Measurements from ENCODE around the gene PXYLP1.
"Not testable (repeated sequence)": the region's sequence is repeated elsewhere in the genome, so short reads cannot be mapped to it uniquely, and the experiment has no call there.

PXYLP1 gene, protein sequence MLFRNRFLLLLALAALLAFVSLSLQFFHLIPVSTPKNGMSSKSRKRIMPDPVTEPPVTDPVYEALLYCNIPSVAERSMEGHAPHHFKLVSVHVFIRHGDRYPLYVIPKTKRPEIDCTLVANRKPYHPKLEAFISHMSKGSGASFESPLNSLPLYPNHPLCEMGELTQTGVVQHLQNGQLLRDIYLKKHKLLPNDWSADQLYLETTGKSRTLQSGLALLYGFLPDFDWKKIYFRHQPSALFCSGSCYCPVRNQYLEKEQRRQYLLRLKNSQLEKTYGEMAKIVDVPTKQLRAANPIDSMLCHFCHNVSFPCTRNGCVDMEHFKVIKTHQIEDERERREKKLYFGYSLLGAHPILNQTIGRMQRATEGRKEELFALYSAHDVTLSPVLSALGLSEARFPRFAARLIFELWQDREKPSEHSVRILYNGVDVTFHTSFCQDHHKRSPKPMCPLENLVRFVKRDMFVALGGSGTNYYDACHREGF

DNA sequence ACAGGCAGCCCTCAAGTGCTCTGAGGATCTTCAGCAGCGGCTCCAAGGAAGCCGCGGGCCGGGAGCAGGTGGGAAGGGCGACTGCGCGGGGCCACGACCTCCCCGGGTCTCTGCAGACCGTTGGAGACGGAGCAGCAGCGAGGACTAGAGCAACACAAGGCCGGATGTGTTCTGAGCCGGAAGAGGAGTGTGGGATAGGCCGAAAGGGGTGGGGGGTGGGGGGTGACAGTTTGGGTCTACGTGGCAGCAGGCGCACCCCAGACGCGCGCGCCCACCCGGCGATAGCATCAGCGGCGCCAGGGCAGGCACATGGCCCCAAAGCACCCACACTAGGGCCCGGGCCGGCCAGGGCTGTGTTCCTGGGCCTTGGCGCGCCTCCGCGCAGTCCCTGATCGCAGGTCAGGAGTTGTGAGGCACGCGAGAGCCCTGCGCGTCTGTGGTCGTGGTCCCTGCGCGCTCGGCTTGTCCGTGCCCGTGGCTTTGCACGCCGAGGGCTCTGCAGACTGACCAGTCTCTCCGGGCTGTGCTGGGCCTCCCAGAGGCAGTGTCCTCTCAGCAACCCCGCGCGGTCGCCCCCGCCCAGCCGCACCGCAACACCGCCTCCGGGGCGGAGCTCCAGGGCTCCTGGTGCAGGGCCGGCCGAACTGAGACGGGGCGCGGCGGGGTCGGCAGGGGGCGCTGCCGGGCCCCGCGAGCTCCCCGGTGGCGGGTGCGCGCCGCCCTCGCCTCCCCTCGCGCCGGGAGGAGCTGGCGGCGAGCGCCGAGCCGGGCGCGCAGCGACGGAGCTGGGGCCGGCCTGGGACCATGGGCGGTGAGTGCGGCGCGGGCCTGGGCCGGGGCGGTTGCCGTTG is at the start of gene PXYLP1:
Gene PXYLP1, plus strand, starts transcription at position 725 of the 851 bp plus-strand sequence. CDS start 28,351 bp downstream, outside the sequence.
- DNase-seq (ENCODE audit: low read depth): peak; percentile 88

DNA sequence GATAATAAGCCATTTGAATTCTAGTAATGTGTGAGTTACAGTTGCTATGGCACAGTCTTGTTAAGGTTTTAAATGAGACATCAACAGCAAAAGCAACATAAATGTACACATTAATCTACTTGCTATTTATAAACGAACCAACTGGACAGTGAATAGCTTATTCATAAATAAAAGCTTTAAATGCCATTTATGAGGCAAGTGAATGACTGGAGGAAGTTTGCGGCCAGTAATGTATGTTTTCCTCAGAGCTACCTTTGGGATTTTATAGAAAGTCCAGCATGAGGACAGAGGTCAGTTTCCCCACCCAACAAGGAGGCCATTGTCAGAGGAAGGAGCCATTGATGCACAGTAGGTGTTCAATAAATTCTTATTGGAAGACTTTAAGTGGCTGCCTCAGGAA is 48.0 kb upstream of the PXYLP1 start:
- DNase-seq (ENCODE audit: low read depth): no peak

DNA sequence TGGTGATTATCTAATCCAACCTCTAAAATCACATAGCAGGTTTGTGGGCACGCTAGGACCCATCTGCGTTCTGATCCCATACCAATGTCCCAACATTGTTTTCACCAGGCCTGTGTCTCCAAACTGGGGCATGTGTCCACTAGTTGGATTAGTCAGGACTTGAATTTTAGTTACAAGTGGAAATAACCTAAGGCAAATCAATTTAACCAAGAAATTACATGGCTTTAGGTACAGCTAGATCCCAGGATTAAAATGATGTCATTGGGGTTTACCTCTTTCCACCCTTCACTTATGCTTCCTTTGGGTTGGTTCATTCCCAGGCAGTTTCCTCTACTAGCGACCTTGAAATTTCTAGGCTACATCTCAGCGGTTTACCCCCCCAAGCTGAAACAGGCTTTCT is 47.2 kb upstream of the PXYLP1 start:
- no peak for DNase-seq (ENCODE audit: low read depth)

DNA sequence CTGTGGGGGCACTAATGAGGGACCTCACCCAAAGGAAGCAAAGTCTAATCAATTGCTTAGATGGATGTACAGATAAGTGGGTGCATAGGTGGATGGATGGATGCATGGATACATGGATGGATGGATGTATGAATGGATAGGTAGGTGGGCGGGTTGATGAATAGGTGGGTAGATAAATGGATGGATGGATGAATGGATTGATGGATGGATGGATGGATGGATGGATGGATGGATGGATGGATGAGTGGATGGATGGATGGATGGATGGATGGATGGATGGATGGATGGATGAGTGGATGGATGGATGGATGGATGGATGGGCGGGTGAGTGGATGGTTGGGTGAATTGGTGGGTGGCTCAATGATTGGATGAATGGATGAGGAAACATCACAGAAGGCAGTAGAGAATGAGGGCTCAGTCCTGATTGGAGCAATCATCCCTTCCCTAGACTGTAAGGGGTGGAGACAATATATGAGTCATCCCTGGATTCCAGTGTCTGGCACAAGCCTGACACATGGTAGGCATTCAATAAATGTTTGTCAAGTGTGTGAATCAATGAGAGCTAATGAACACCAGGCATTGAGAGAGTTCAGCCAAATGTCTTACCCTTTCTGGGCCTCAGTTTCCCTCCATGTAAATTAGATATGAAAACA is 40.4 kb upstream of the PXYLP1 start:
- no peak for DNase-seq (ENCODE audit: low read depth)

DNA sequence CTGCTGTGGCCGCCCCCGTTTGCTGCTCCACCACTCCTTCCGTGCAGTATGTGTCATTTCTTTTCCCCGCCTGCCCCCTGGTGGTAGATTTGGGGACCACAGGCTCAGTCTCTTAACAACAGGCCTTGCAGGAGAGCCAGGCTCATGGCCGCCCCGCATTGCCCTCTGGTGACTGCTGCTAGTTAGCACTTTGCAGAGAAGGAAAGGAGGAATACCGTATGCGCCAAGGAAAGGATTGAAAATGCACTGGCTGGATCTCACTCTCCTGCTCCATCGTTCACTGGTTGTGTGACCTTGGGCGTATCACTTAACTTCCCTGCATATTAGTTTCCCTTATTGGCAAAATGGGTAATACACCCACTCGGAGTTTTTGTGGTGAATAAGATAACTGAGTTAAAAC is 39.3 kb upstream of the PXYLP1 start:
- peak; percentile 88 for DNase-seq (ENCODE audit: low read depth)

DNA sequence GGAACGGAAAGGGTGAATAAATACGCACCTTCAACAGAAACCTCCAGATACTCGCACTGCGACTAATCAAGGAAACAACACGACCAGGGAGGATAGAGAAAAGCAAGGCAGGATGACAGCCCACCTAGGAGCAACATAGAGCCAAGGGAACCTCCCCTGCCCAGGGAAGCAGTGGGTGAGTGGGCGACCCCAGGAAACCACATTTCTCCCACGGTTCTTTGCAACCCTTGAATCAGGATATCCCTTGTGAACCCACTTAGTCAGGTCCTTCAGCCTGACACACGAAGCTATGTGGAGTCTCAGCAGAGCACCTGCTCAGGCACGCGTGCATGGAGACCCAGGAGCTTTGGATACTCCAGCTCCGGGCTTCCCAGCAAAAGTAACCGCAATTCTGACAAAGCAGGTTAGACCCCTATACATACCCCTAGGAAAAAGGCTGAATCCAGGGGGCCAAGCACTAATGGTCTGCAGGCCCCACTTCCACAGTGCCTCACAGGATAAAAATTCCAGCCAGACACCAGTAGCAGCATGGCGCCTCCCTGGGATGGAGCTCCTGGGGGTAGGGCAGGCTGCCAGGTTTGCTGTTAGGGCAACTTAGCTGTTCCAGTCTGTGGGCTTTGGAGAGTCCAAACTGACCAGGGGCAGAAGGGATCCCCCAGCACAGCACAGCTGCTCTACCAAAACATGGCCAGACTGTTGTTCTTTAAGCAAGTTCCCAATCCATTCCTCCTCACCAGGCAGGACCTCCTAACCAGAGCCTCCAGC is 38.4 kb upstream of the PXYLP1 start:
- DNase-seq (ENCODE audit: low read depth): no peak

DNA sequence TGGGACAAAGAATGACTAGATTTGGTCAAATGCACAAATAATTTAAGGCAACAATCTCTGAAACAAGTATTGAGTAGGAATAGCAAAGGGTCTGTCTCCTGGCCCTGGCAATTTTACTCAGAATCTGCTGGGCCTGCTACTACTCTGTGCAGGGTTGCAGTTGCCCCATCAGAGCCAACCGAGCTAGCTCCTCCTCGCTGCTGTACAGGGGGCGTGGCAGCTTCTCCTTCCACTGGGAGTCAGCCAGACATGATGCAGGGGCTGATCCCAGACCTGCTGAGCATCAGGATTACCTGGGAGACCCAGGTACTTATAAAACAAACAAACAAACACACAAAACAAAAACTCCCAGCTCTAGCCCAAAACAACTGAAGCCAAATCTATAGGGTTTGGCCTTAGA is 30.5 kb upstream of the PXYLP1 start:
- no peak for DNase-seq (ENCODE audit: low read depth)

DNA sequence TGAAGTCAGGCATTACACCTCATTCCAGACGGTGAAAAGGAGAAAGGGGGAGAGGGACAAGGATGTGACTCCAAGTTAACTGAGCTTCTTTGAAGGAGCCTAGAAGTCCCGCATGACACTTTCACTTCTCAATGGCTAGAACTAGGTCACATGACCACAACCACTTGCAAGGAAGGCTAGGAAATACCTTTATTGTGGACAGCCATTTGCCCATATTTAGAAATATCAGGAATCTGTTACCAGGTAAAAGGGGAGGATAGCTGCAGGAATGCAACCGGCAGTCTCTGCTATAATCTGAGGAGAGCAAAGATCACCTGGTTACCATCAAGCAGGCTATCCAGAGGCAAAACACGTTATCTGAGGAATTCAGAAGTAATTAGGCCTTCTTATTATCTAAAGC is 28.9 kb upstream of the PXYLP1 start:
- no peak for DNase-seq (ENCODE audit: low read depth)

DNA sequence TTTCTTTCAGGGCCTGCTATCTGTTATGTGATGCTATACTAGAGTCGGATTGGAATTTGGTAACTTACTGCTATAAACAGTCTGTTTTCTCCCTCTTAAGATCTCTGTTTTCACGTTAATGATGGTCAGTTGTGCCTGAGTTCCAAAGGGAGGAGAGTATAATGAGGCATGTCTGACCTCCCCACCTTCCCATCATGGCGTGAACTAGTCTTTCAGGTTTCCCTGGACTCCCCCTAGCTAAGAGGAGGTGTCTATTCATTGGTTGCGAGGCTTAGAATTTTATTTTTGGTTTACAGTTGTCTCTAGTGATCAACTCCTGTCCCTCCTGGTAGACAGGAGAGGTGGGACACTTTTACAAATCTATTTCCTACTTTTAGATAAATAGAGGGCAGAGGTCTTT is 27.8 kb upstream of the PXYLP1 start:
- DNase-seq (ENCODE audit: low read depth): no peak

DNA sequence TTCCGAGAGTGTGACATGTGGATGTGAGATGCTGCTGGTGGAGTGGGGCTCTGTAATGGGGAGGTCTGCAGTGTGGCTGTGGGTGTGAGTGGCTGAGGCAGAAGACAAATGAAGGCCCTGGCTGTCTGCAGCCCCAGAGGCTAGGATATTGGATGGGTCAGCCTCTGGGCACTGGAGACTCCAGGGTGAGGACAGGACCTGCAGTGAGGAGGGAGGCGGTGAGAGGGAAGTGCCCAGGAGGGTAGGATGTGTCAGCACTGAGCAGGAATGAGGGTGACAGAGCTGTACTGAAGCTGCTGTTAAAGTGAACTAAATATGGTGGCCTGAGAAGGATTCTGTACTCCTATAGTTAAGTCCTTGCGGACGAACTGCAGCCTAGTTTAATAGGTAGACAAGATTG is 27.3 kb upstream of the PXYLP1 start:
- no peak for DNase-seq (ENCODE audit: low read depth)

DNA sequence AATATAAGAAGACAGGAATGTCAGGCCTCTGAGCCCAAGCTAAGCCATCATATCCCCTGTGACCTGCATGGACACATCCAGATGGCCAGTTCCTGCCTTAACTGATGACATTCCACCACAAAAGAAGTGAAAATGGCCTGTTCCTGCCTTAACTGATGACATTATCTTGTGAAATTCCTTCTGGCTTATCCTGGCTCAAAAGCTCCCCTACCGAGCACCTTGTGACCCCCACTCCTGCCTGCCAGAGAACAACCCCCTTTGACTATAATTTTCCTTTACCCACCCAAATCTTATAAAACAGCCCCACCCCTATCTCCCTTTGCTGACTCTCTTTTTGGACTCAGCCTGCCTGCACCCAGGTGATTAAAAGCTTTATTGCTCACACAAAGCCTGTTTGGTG is 20.3 kb upstream of the PXYLP1 start:
- not testable (repeated sequence) for DNase-seq (ENCODE audit: low read depth)

DNA sequence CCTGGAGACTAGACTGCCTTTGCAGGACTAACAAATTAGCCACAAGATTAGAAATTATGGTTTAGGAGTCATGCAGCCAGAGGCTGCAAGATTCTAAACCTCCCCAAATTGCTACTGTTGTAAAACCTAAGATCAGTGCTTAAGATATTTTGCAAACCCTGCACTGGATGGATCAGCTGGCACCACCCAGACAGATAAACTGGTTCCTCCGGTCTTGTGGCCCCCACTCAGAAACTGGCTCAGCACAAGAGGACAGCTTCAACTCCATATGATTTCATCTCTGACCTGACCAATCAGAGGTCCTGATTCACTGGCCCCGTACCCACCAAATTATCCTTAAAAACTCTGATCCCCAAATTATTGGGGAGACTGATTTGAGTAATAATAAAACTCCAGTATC is 19.5 kb upstream of the PXYLP1 start:
- DNase-seq (ENCODE audit: low read depth): no peak

DNA sequence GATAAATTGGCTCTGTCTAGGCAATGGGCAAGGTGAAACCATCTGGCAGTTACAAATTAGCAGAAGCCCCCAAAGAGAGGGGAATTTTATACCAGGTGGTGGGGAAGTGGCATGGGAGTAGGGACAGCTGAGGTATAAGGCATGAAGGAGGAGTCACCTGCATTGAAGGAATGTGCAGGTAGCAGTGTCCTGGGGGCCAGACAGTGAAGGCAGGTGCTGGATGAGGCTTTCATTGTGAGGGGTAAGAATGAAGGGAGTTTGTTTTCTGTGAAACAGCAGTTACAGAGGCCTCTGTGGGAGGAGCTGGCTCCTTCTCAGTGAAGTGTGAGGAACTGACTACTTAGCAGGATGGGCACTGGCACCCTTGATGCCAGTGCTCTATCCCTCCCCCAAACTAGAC is 19.1 kb upstream of the PXYLP1 start:
- no peak for DNase-seq (ENCODE audit: low read depth)

DNA sequence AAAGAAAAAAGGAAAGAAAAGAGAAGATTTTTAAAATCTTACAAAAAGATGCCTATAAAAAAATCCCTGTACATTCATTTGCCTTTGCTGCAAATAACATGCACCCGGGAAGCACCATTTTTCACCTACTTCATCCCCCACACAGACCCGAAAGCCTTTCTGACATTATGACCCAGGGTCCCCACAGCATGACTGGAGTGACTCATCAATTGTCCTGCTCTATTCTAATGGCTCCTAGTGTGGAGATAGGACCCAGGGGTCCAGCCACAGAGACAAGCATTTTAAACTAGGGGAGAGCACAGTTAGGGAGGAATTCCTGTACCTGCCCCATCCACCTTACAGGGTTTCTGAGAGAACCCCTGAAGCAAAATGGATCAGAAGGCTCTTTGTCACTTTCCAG is 14.7 kb upstream of the PXYLP1 start:
- no peak for DNase-seq (ENCODE audit: low read depth)

DNA sequence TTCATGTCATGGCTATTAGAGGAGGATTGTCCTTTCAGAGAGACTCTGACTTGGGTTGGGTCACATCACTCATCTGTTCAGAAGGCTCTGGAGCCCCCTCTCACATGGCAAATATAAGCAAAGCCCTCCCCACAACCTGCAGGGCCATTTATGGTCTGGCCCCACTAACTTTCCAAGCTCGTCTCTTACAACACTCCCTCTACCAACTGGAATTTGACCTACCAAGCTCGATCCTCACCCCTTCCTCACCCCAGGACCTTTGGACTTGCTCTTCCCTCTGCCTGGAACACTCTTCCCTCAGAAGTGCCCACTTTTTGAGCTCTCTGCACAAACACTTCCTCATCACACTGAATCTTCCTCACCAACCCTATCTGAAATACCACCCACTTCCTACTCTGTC is 14.2 kb upstream of the PXYLP1 start:
- no peak for DNase-seq (ENCODE audit: low read depth)

DNA sequence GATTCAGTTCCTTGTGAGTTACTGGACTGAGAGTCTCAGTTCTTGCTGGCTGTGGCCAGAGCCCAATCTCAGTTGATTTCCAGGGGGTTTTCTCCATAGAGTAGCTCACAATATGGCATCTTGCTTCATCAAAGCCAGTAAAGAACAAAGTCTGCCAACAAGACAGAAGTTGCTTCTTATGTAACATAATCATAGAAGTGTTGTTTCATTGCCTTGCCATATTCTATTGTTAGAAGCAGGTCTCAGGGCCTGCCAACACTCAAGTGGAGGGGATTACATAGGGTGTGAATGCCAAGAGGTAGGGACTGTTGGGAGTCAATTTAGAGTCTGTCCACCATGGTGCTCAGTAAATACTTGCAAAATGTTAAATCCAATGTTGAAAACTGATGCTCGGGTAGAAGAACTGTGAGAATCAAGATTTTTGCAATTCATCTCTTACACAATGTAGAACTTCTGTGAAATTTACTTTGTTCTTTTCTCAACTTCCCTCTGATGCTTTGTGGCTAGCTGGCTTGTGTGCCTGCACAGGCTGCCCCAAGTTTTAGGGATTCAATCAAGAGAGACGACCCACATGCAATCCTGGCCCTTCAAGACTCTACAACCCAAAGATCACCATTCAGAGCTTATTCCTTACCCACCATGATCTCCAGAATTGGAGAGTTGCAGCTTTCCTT is 13.3 kb upstream of the PXYLP1 start:
- DNase-seq (ENCODE audit: low read depth): no peak

DNA sequence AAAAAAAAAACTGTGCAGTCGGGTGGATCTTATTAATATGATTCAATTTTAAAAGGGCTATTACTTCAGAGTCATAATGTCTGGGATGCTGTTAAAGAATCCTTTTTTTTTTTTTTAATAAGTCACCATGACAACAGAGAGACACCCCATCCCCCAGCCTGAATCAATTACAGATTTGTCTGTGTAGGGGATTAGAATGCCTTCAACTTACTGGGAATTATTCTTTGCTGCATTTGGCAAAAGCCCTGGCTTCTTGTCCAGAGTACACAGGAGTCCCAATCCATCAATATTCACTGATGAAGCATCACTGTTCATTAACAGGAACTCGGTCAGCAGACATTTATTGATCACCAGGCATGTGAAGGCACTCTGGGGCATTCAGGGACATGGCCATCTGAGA is 12.7 kb upstream of the PXYLP1 start:
- DNase-seq (ENCODE audit: low read depth): no peak

DNA sequence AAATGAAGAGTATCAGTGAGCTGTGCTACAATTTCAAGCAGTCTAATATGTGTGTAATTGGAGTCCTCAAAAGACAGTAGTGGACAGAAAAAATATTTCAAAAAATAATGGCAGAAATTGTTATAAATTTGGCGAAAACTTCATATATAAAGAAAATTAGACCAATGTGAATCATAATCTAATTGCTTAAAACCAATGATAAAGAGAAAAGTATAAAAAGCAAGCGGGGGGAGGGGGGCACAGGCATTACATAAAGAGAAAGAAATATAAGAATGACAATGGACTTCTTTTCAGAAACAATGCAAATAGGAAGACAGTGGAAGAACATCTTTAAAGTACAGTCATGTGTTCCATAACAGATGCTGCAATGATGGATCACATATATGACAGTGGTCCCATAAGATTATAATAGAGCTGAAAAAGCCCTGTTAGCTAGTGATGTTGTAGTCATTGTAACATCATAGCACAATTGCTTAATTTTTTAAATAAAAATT is 7.9 kb upstream of the PXYLP1 start:
- no peak for DNase-seq (ENCODE audit: low read depth)

DNA sequence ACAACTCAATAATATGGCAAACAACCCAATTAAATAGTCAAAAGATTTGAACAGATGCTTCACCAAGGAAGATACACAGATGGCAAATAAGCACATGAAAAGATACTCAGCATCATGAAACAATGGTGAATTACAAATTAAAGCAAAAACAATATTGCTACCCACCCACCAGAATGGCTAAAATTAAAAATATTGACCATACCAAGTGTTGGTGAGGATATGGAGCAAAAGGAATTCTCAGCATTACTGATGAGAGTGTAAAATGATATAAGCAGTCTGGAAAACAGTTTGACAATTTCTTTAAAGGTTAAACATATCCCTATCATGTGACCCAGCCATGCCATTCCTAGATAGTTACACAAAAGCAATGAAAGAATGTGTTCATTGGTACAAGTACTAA is 5.7 kb upstream of the PXYLP1 start:
- no peak for DNase-seq (ENCODE audit: low read depth)

DNA sequence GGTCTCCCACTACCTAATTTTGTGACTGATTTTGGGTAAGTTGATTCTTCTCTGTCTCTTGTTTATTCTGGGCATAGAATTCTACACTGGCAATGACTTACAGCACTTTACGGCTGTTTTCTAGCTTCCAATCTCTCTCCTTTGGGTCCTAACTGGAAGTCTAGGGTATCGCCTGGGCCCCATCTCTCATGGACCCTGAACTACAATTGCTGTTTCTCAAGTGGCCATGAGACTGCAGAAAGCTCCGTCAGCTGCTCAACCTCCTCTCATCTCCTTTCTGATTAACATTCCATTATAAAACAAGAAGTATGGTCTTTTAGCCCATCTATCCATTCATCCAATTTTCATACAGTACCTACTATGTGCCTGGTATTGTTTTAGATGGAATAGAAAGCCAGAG is 4.4 kb upstream of the PXYLP1 start:
- DNase-seq (ENCODE audit: low read depth): no peak

DNA sequence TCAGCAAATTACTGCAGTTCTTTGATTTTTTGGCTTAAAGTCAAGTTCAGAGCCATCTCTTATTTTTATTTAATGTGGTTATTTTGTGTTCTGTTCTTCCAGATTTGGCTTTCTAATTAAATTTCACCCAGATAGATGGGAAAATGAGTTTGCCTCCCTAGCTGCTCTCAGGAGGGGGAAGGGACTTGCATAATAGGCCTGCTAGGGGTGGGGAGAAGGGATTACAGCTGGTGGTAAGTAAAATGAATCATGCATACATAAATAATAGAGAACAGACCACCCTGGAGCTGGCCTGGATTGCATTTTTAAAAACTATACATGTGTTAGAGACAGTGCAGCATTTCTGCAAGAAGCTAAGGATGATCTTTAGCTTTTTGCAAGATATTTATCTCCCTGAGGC is 3.9 kb upstream of the PXYLP1 start:
- no peak for DNase-seq (ENCODE audit: low read depth)

Data from activated T-helper 1 cell treated with Interleukin-2 at 50 U/mL for 16 hours (primary cell).